NOMO-1 (cell line): ENCODE measurements around the gene GRIN1.

Experiments used
- DNase-seq, 2 experiments: peaks; one replicate each; lab custom pipeline; 2025; ENCODE audit not compliant: unreplicated experiment in 2 of 2; lab: John Stamatoyannopoulos, UW

GRIN1 gene

DNA sequence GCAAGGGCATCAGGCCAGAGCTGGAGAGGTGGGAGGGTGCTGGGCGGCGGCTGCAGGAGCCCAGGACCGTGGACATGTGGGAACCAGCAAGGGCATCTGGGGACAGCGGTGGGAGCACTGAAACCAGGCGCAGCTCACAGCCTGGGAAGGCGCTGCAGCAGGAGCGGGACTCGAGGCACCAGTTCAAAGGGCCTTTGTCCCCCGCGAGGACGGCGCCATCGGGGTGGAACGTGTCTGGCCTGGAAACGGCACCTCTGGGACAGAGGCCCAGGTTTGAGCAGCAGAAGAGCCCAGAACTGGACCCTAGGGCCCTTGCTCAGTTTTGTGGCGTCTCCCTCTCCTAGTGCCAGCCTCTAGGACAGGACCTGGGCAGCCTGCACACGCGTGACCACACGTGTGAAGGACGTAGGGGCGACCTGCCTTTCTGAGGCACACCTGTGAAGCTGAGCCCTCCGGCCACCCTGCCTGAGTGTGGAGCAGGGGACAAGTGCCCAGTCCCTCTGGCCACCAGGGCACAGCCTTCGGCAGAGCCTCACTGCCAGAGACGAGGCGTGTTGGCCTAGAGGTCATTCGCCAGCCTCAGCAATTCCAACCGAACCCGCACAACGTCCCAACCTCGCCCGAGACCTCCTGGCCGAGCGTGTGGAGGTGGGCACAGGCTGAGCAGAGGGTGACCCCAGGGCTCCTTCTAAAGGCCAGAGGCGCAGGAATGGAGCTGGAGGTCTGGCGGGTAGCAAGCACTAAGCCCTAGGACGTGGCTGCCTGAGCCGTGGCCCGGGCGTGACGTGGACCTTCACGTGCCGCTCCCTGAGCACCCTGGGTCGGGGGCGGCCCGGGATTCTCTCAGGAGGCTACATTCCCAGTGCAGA is 35.1 kb downstream of the GRIN1 start:
- no peak for DNase-seq

DNA sequence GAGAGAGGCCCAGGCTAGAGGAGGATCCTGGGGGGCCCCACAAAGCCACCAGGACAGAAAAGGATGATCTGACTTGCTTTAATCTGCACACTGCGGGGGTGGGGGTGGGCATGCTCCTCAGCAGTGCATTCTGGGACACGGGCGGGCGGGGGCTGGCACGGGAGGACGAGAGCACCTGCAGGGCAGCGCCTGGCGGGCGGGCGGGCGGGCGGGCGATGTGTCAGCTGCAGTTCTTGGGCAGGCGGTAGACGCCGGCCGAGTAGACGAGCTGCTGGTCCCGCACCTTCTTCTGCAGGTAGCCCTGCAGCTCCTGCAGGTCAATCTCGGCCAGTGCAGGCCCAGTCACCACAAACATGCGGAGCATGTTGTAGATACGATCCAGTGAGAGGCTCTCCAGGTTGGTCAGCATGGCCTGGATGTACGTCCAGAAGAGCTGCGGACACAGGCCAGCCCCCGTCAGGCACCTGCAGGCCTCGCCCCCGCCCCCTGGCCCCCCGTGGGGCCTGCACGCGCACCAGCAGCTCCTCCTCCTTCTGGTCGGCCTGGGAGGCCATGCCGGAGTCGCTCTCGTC is 35.9 kb downstream of the GRIN1 start:
- no peak for DNase-seq

- DNase-seq, result no peak
These were observed 36.5 kb downstream of the GRIN1 start for GRCh38 chr9:137175345-137175961.

- peak; percentile 29 to 37 for DNase-seq
These were observed 37.6 kb downstream of the GRIN1 start for GRCh38 chr9:137176302-137177182.

DNA sequence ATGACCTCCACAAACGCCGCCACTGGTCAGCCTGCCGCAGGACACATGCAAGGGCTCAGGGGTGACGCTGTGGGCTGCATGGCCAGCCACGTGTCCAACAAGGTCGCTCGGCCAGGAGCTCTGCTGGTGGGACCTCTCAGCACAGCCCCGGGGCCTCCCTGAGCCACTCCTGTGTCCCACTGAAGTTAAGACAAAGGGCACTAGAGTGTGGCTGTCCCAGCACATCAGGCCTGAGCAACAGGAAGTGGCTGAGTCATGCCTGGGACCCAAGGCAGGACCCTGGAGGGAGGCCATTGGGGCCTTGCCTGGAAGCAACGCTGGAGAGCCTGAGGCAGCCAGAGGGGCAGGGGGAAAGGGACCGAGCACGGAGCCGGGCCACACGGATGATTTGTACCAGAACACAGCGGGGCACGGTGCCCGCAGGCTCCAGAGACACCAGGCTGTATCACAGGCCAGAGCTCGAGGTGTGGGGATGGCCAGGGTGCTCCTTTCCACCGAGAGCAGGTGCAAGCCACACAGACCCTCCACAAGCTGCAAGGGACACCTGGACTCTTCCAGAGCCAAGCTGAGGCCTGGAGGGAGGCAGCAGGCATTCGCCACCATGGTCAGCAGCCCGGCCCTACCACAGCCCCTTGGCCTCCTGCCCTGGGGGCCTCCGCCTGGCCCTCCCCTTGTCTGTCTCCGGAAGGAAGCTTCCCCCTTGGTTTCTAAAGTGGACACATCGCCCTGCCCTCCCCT is 39.4 kb downstream of the GRIN1 start:
- no peak for DNase-seq

DNA sequence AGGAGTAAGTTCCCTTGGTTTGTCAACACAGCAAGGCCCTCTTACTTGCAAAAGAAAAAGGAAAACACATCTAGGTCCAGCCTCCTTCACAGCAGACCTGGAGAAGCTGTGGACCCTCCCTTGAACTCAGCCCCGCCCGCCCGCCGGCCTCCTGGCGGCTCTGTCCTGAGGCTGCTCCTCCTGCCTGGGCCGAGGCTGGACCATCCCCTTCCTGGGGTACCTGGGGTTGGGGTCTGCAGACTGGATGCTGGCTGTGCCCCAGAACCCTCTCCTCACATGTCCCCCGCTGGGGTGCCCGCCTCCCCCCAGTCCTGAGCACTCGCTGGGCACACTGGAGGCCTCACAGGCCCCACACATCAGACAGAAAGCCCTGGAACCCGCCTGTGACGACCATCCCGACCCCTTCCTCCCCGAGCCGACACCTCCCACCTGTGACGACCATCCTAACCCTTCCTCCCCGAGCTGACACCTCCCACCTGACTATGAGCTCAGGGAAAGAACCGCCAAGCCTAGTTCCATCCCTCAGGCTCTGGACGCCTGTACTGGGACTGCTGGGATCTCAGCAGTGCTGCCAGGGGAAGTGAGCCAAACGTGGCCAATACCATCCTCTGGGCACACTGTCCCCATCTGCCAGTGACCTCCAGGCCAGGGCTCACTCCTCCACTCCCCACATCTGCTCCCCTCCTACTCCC is 40.1 kb downstream of the GRIN1 start:
- no peak for DNase-seq

DNA sequence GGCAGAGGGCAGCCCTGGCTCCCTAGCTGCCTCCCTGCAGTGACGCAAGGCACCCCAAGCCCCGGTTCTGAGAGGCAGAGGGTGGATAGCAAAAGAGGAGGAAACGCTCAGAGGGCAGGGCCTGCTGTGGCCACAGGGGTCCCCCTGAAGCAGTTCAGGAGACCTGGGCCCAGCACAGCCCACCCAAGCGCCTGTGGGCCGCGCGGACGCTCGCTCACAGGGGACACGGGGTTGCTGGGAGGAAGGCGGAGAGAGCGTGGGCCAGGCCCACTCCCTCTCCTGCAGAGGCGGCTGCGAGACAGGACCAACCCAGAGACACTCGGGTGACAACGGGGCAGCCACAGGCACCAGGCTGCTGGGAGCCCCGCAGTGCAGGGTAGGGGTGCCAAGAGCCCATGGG is 40.8 kb downstream of the GRIN1 start:
- no peak for DNase-seq

DNA sequence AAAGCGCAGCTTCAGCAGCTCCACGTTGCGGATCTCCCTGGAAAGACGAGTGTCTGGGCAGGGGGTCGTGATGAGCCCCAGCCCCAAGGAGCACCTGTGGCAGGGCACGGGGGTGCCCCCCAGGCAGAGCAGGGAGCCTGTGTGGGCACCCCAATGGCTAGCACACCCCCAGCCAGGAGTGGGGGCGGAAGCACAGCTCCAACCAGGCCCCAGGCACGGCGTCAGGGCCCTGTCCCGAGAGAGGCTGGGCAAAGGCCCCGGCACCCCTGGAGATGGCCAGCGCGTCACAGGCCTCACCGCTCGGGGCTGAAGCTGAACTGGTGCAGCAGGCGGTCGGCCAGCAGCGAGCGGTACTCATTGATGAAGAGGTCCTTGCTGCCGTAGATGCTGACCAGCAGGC is 41.5 kb downstream of the GRIN1 start:
- DNase-seq, result no peak

- DNase-seq, result no peak
These were observed 42.7 kb downstream of the GRIN1 start for GRCh38 chr9:137181680-137182079.

DNA sequence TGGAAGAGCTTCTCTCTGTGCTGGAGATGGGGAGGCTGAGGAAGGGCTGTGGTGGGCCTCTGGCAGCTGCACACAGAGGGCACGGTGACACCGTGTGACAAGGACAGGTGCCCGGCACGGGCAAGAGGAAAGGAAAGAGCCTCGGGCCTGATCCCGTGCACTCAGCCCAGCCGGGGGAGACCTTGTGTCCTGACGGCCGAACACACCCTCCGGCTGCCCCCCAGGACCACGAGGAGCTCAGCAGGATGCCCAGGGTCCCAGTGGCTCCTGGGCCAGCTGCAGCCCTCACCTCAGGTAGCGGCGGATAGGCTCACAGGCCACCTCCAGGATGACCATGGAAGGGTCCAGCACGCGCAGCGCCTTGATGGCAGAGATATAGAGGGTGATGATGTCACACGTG is 43.9 kb downstream of the GRIN1 start:
- no peak for DNase-seq

- DNase-seq, result no peak
These were observed 45.1 kb downstream of the GRIN1 start for GRCh38 chr9:137183980-137184595.

DNA sequence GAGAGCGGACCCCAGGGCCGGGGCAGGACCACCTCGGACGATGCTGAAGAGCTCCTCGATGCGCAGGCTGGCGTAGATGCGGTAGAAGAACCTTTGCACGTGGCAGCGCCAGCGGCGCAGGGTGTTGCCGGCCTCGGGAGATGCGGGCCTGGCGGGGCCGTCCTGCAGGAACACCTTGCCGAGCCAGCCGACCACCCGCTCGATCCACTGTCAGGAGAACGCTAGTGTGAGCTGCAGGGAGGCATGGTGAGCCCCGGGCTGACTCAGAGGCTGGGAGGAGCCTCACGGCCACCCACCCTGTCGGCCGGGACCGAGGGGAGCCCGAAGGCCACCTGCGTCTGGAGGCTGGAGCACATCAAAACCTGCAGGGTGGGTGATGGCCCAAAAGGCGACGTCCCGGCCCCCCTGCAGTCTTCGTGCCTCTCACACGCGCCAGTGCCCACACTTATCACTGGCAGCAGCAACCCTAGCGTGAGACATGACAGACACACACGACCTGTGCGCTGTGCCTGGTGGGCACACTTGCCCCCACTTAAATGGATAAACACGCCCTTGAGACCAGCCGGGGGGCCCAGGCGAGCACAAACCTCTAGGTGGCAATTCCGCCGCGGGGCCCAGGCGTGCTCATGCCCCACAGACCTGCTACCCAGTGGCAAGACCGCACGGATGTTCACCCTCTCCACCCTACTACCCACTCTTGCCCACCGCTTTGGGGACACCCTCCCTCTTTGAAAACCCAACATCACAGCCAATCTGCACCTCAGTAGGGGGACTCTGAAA is 46.1 kb downstream of the GRIN1 start:
- no peak for DNase-seq

DNA sequence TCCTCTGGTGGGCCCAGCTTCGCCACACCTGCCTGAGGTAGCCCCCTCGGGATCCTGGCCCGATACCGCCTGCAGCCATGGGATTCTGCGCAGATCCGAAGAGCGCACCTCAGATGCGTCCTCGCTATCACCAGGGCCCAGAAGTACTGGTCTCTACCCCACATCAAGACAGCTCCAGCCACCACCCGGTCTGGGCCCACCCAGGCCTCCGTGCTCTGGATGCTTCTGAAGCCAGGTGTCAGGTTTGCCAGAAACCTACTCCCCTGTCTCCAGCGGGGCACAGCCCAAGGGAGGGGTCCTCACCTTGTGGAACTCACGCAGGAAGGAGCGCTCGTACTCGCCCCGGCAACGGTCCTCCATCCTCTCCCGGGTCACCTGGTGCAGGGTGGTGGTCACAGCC is 47.0 kb downstream of the GRIN1 start:
- DNase-seq, result no peak

GRCh38 chr9:137186385-137186784 is 47.4 kb downstream of the GRIN1 start:
- DNase-seq, result no peak

DNA sequence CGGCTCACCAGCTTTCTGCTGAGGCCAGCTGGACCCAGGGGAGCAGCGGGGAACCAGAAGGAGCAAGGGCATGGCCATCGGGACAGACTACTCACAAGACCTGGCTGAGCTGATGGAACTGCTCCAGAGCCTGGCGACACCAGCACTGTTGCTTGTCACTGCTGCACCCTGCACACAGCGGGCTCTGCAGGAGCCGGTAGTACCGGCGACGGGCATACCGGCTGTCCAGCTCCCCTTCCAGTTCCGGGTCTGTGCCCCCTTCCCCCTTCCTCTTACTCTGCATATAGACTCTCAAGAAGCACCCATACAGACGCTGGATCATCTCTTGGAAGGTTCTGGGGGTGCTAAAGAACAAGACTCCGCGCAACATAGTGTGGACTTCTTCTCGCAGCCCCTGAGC is 48.4 kb downstream of the GRIN1 start:
- DNase-seq, result no peak

DNA sequence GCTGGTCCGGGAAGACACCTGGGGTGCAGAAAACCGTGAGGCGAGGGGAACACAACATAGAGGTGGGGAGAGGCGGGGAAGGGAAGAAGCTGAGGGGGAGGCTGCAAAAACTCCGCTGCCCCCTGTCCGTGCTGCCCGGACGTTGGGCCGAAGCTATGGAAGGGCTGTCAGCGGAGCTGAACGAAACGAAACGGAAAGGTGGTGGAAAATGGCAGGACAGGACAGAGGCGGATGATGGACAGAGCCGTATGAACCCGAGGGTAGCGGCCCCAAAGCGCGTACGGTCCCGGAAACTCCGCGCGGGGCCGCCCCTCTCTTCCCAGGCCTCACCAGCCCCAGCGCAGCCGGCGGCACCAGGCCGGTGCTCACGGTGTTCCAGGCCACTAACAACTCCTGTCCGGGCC is 49.1 kb downstream of the GRIN1 start:
- DNase-seq, result no peak

- DNase-seq, result peak; percentile 93 to 96
These were observed 49.7 kb downstream of the GRIN1 start, which contains the start of the genes ANAPC2 and SSNA1 for GRCh38 chr9:137188490-137189296. Gene ANAPC2, minus strand, starts transcription at chr9:137188560. Its CDS starts 28 bp downstream, at chr9:137188532. Gene SSNA1, plus strand, starts transcription at chr9:137188676. Its CDS starts 51 bp downstream, at chr9:137188727.
